ENCODE data around the gene FAM32A.
A peak's percentile ranks its signal among the peaks of the same experiment; 100 is the strongest.

The FAM32A gene

DNA sequence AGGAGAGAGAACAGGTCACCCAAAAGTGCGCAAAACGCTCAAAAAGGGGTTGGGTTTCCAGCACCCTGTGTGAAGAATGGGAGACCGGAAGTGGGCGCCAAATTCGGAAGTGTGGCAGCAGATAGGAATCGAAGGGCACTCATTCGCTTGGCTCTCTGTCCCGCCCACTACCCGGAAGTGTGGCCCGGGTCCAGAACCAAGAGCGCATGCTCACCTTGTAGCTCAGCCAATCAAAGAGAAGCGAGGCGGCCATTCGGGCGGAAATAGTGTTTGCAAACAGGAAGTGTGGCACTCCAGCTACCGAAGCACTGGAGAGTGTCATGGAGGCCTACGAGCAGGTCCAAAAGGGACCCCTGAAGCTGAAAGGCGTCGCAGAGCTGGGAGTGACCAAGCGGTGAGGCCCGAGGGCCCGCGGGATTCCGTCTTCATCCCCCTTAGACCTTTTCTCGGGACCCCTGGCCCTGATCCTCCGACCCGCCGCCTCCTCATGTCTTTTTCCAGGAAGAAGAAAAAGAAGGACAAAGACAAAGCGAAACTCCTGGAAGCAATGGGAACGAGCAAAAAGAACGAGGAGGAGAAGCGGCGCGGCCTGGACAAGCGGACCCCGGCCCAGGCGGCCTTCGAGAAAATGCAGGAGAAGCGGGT lies at the start of gene FAM32A:
FAM32A (plus strand) TSS at position 288 of the 645 bp plus-strand sequence; CDS start at position 321, 33 bp downstream.
- peak; percentile 98 for DNase-seq

DNA sequence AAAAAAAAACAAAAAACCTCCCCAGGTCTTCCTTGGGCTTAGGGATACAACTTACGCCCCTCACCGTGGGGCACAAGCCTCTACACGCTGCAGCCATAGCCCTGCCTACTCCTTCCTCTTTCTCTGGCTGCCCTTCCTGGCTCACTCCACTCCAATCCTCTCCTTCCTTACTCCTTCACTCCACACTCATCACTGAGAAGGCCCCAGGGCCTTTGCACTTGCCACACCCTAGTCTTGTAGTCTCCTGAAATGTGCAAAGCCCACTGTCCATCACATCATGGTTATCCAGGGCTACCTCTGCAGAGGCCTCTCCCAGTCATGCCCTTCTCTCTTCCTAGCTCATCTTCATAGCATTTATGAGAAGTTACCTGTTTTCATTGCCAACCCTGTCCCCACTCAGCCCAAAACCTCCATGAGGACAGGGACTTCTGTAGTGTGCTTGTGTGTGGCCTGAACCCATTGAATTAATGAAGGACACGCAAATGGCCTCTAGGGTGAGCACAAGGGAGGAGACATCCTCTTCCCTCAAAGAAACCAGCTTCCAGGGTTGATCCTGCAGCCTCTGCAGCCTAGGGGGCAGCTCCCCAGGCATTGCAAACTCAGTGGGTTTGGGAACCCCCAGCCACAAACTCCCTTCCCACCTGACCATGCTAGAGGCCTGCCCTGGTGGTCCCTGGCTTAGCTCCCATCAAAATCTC lies 49.6 kb upstream of the FAM32A start:
- no peak for DNase-seq

DNA sequence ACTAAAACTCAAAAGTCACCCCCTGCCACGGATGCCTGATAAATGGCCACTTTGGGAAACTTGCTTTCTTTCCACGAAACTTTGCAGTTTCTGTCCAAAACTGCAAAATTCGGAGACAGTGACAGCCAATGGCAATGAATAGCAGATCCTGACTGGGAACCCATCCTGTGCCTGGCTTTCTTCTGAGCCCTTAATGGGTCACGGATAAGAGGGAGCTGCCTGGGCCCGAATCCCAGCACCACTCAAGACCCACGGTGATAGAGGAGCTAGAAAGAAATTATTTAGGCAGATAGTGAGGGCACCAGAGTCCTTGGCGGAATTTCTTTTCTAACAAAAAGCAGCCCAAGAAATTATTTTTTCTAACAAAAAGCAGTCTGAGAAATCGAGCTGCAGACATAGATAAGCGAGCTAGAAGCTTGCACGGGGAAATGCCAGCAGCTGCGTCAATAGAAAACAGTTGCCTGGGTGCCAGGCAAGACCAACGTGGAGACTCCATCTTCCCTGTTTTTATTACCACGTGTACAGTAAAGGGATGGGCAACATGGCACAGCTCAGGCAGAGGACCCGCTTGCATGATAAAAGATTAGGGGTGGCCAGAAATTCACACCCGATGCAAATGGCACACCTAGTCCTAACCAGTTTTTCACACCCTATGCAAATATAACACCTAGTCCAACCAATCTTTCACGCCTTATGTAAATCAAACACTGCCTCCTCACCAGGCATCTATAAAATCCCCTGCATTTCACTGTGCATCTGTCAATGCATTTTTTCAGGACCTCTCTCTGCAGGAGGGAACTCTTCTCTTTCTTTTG lies 48.8 kb upstream of the FAM32A start:
- DNase-seq = no peak

DNA sequence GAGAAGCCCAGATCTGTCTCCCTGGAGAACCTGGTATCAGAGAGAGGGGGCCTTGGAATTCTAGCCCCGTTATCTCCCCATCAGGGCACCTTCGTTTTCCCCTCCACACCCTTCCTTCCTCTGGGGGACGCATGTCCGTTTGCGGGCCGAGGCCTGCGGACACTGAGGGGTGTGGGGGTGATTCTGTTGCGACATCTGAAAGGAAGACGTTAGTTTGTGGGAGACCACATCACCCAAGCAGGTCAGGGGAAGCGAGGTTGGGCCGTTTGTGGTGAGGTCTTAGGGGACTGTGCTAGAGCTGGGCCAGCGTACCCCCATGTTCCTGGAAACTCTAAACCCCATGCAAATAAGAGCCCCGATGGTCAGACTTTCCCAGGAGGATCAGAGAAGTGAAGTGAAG lies 45.5 kb upstream of the FAM32A start:
- DNase-seq = peak; percentile 53

DNA sequence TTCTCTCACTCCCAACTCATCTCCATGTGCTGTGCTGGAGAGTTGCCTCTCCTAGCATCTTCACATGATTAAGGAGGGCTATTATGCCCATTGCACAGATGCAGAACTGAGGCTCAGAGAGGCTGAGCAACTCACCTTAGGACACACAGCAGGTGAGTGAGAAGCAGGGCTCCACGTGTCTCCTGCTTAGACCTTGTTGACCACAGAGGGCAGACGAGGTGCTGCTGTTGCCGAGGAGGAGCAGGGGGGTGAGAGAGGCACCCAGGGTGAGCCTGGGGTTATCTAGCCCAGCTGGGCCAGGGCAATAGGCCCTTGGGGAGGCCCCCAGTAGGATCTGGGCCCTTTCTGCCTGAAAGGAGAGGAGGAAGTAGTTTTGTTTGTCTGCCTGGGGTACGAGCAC lies 44.2 kb upstream of the FAM32A start:
- peak; percentile 65 for DNase-seq

DNA sequence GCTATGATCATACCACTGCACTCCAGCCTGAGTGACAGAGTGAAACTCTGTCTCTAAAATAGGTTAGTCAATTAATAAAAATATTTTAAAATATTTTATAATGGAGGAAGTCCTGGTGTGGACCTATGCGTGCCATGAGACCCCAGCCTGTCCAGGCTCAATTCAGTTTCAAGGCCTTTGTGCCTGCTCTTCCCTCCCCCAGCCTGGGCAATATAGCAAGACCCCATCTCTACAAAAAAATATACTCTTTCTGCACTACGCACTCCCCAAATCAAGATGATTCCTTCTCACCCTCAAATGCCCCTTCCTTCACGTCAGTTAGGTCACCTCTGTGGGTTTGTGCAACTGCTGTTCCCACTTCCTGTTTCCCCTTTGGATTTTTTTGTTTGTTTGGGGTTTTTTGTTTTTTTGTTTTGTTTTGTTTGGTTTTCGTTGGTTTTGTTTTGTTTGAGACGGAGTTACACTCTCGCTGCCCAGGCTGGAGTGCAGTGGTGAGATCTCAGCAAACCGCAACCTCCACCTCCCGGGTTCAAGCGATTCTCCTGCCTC lies 43.1 kb upstream of the FAM32A start:
- no peak for DNase-seq

DNA sequence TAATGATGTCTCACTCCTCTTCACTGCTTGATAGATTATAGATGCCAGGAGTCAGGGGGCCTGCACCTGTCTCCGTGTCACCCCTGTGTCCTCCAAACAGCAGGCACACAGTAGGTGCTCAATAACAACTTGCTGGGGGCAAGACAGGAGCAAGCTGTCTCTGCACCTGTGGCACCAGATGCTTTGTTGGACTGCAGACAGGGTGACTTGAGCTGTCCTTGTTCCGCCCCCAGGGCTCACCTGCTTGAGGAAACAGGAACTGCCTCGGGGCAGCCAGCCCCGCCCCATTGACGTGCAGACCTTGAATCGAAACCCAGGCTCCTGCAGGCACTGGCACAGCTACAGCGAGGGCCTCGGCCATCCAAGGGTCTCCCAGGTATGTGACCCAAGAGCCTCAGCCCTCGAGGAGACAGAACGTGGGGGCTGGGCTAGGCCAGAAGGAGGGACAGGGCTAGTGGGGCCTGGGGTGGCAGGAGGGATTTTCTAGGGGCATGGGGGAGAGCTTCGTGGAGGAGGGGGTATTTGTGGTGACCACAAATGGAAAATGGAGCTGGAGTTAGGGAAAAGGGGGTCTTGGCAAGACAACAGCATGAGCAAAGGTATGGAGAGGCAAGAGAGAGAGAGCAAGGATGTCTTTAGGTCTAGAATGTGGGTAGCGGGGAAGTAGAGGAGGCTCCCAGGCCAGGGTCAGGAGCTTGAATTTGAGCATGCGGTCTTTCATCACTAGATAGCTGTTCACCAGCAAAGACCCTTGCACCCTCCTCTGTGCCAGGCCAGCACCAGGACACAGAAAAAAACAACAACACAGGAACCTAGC lies 41.6 kb upstream of the FAM32A start, which contains the start of gene HSH2D:
HSH2D (plus strand) TSS at position 287 of the 817 bp plus-strand sequence. CDS start 5,066 bp downstream, outside the sequence.
- DNase-seq = peak; percentile 65

DNA sequence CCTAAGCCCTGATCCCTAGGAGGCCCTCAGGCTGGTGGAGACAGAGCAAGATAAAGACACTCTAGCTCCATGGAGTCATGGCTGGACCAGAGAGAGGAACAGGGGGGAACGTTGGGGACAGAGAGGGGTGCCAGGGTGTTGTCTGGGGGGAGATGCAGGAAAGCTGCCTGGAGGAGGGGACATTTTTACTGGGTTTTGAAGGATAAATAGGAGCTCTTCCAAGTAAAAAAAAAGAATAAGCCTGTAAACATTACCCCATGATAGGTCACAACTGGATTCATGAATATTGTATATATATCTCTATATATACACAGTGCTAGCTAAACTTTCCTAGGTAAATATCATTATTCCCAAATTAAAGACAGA lies 41.0 kb upstream of the FAM32A start:
- DNase-seq = no peak

DNA sequence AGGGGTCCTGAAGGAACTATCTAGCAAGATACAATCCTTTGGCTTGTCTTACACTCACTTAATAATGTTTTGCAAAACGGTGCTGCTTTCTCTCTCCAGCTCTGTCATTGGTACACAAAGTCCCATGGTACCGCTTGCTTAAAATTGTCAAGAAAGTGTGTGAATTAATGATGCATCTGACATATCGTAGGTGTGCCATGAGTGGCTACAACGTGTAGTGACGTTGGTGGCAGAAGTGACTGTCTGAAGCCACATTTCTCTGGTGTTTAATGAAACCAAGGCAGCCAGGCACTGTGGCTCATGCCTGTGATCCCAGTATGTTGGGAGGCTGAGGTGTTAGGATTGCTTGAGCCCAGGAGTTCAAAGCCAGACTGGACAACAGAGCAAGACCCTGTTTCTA lies 39.1 kb upstream of the FAM32A start:
- no peak for DNase-seq

DNA sequence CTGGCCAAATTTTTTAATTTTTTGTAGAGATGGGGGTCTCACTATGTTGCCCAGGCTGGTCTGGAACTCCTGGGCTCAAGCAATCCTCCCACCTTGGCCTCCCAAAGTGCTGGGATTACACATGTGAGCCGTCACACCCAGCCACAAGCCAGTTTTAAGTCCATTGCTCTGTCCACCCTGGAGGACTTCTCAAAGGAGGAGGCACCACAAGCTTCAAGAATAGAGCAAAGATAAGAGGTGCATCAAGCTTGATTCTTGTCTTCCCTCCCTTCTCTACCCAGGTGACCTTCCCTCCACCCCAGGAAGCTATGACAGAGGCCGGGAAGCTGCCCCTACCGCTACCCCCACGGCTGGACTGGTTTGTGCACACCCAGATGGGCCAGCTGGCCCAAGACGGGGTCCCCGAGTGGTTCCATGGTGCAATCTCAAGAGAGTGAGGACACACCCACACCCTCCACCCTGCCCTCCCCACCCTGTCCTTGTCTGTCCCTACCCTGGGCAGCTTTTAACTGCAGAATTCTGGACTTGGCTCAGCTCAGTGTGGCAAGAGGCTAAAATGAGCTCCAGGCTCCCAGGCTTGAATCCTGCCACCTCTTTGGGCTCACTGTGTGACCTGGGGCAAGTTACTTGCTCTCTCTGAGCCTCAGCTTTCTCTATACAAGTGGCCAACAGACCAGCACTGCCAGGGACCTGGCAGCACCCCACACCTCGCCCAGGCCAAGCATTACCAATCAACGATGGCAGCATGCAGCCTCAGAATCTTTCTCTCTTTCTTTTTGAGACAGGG lies 36.6 kb upstream of the FAM32A start:
- DNase-seq = no peak

DNA sequence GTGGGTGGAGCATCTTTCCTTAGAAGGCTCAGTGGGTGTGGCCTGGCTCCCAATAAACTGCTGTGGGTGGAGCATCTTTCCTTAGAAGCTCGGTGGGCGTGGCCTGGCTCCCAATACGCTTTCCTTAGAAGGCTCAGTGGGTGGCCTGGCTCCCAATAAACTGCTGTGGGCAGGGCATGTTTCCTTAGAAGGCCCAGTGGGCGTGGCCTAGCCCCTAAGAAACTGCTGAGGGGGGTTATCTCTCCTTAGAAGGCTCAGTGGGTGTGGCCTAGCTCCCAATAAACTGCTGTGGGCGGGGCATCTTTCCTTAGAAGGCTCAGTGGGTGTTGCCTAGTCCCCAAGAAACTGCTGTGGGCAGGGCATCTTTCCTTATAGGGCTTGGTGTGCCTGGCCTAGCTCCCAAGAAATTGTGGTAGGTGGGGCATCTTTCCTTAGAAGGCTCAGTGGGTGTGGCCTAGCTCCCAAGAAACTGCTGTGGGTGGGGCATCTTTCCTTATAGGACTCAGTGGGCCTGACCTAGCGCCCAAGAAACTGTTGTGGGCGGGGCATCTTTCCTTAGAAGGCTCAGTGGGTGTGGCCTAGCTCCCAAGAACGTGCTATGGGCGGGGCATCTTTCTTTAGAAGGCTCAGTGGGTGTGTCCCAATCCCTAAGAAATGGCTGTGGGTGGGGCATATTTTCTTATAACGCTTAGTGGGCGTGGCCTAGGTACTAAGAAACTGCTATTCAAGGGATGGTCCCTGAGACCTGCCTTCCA lies 31.5 kb upstream of the FAM32A start:
- DNase-seq = peak; percentile 49

DNA sequence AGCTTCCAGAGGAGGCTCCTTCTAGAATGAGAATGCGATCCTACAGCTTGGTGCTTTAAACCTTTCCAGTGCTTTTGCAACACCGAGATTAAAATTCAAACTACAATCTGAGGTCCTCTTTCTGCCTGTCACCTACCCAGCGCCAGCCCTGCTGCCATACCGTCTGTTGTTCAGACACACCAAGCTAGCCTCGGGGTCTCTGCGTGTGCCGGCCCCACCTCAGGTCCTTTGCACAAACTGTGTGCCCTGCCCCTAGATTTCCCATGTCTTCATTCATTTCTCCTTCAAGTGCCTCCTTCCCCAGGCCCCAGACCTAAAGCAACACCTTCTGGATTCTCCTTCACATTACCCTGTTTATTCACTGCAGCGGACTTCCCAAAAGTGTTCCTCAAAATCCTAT lies 30.7 kb upstream of the FAM32A start:
- DNase-seq = no peak

DNA sequence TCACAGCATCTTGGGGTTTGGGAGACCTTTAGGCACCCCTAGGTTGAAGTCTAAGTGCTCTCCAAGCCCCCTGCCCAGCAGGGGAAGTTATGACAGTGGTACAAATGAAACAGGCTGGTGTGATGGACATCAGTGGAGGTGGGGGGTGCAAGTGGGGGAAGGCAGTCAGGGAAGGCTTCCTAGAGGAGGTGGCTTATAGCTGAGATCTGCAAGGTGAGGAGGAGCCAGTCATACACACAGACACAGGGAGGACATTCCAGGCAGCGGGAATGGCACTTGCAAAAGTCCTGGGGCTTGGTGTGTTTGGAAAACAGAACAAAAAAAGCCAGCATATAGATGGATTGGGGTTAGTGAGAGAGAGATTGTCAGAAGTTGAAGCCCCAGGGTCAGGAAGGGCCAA lies 30.1 kb upstream of the FAM32A start:
- no peak for DNase-seq

DNA sequence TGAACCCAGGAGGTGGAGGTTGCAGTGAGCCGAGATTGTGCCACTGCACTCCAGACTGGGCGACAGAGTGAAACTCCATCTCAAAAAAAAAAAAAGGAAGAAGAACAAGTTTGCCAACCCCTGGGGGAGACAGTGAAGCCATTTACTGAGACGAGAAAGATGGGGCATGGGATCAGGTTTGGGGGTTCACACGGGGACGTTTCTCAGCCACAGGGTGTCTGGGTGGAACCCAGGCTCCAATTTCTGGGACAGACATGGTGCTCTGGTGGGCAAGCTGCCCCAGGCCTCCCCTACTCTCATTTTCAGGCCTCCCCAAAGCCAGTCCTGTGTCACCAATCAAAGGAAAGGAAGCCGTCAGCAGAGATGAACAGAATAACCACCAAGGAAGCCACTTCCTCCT lies 28.3 kb upstream of the FAM32A start:
- DNase-seq = no peak

DNA sequence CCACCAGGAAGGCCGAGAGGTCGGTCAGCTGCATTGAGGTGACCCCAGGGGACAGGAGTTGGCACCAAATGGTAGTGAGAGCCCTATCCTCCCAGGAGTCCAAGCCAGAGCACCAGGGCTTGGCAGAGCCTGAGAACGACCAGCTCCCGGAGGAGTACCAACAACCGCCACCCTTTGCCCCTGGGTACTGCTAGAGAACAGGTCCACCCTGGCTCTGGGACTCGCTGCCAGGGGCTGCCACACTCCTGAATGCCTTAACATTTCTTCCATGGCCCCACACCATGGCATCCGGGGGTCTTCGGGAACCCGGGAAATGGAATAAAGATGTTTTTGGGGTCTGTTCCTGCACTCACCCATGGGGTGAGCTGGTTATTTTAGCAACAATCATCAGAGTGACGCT lies 27.6 kb upstream of the FAM32A start:
- no peak for DNase-seq

DNA sequence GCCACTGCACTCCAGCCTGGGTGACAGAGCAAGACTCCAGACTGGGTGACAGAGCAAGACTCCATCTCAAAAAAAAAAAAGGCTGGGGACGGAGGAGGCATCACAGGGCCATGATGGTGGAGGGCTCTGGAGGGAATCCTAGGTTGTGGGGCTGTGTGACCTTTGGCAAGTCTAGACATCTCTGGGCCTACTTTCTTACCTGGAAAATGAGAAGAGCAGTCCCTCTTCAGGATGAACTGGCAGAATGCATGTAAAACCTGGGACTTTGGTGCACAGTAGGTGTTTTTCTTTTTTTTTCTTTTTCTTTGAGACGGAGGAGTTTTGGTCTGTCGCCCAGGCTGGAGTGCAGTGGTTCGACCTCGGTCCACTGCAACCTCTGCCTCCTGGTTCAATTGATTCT lies 25.6 kb upstream of the FAM32A start:
- DNase-seq = no peak

DNA sequence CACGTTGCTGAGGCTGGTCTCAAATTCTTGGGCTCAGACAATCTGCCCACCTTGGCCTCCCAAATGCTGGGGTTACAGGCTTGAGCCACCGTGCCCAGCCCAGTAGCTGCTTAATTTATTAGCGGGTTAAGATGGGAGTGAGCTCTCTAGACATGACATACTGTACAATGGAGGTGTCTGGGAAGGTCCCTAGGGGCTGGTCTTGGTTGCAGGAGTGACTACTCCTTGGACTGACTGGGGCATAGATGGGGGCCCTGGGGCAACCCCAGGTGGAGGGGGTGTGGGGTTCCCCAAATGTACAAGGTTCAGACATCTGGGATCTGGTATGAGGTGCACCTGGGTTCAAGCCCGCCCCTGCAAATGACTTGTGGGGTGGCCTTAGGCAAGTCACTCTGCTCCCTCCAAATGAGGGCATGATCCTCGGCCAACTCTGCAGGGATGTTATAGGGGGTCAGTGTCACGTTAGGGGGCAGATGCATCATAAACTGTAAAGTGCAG lies 24.7 kb upstream of the FAM32A start:
- no peak for DNase-seq

DNA sequence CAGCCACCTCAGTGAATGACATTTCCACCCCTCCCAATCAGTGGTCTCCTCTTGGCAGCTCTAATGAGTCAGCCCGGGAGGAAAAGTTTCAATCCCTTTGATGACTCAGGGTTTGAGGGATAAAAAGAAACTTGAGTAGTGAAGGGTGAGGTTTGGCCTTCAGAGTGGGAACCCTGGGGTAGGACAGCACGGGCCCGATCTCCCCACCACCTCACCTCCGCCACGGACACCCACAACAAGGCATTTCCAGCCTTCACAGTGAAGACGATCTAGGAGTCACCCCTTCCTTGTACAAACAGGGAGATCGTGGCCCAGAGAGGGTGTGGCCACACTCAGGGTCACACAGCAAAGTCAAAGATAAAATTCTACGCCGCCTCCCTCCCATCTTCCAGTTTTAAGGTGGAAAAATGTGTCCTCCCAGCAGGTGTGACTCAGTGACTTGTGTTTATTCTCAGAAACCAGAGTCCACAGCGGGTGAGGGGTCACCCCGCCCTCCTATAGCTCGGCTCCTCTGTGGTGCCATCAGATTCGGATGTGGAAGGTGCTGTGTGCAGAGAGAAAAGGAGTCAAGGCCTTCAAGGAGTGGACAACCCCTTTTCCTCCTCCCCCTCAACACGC lies 24.2 kb upstream of the FAM32A start:
- no peak for DNase-seq

DNA sequence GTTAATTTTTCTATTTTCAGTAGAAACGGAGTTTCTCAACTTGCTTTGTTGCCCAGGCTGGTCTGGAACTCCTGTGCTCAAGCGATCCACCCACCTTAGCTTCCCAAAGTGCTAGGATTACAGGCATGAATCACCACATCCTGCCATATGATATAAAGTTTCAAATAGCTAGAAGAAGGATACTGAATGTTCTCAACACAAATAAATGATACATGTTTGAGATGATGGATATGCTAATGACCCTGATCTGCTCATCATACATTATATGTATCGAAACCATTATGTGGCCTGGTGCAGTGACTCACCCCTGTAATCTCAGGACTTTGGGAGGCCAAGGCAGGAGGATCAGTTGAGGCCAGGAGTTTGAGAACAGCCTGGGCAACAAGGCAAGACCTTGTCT lies 23.4 kb upstream of the FAM32A start:
- DNase-seq = no peak

DNA sequence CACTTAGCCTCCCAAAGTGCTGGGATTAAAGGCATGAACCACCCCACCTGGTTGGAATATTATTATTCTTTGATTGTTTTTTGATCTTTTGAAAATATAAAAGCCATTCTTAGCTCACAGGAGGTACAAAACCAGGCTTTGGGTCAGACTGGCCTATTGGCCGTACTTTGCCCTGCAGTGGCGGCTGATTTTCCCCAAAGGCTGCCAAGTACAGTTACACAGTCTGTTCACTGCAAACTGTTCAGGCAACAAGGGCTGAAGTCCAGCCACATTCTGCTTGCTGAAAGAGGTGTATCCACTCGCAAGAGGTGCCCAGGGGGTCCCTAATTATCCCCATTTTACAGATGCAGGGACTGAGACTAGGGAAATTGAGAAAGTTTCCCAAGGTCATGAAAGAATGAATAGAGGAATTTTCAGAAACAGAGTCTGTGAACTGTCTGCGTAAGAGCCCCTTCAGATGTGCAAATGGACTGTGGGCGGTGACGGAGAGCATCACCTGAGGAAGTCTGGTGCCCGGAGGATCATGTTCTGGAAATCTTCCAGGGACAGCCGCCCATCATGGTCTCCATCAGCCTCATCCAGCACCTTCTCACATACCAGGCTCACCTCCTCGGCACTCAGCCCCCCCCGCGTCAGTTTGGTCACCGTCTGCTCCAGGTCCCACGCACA lies 20.9 kb upstream of the FAM32A start:
- DNase-seq = no peak
